MM.1S (cell line): ENCODE data around the gene KRTAP10-4.
"Not testable (repeated sequence)": the region's sequence is repeated elsewhere in the genome, so short reads cannot be mapped to it uniquely, and the experiment has no call there.

Experiments
- DNase-seq: peaks from one replicate; pipeline ENCODE4 v3.0.0-alpha.2; 2015
- H2AFZ ChIP-seq: fragments of 300-600 bp; sonication (generic); 2 replicates; pipeline ENCODE4 v1.6.0; 2016; ENCODE audit warnings: antibody characterized with exemption, low read length
- H3F3A ChIP-seq: fragments of 300-600 bp; sonication (generic); 2 replicates; pipeline ENCODE4 v1.6.1; 2016; ENCODE audit warnings: mild to moderate bottlenecking, antibody characterized with exemption, low read length, moderate library complexity, mixed read lengths; ENCODE audit not compliant: insufficient read depth
- H3K27ac ChIP-seq: fragments of 300-600 bp; sonication (generic); 2 replicates; pipeline ENCODE4 v1.5.1; 2016; ENCODE audit warnings: mild to moderate bottlenecking, low read length
- H3K27me3 ChIP-seq: fragments of 300-600 bp; sonication (generic); replicated peaks from 2 replicates; pipeline ENCODE4 v1.6.0; 2016; ENCODE audit warnings: low read length; ENCODE audit not compliant: insufficient read depth
- H3K36me3 ChIP-seq: fragments of 300-600 bp; sonication (generic); replicated peaks from 2 replicates; pipeline ENCODE4 v1.6.1; 2016; ENCODE audit warnings: mild to moderate bottlenecking, low read length, mixed read lengths; ENCODE audit not compliant: insufficient read depth
- H3K4me1 ChIP-seq: fragments of 300-600 bp; sonication (generic); 2 replicates; pipeline ENCODE4 v1.6.1; 2016; ENCODE audit warnings: low read length, mixed read lengths
- H3K4me2 ChIP-seq: fragments of 300-600 bp; sonication (generic); 2 replicates; pipeline ENCODE4 v1.6.0; 2016; ENCODE audit warnings: low read depth, low read length
- H3K4me3 ChIP-seq: fragments of 300-600 bp; sonication (generic); 2 replicates; pipeline ENCODE4 v1.5.1; 2016; ENCODE audit warnings: low read length, mixed read lengths
- H3K79me2 ChIP-seq: fragments of 300-600 bp; sonication (generic); 2 replicates; pipeline ENCODE4 v1.6.1; 2016; ENCODE audit warnings: mixed run types, low read length, mixed read lengths
- H3K9ac ChIP-seq: fragments of 300-600 bp; sonication (generic); 2 replicates; pipeline ENCODE4 v1.6.1; 2016; ENCODE audit warnings: low read length, mixed read lengths
- H3K9me2 ChIP-seq: fragments of 300-600 bp; sonication (generic); replicated peaks from 2 replicates; pipeline ENCODE4 v1.6.1; 2016; ENCODE audit warnings: mild to moderate bottlenecking, low read length, mixed read lengths; ENCODE audit not compliant: insufficient read depth
- H3K9me3 ChIP-seq: fragments of 300-600 bp; sonication (generic); replicated peaks from 2 replicates; pipeline ENCODE4 v1.6.1; 2016; ENCODE audit warnings: mild to moderate bottlenecking, low read length, mixed read lengths; ENCODE audit not compliant: insufficient read depth
- H4K20me1 ChIP-seq: fragments of 300-600 bp; sonication (generic); 2 replicates; pipeline ENCODE4 v1.6.1; 2016; ENCODE audit warnings: mild to moderate bottlenecking, low read length, moderate library complexity, mixed read lengths; ENCODE audit not compliant: insufficient read depth
- CTCF ChIP-seq: fragments of 300-600 bp; sonication (generic); IDR thresholded peaks from 2 replicates; pipeline ENCODE4 v1.5.1; 2016; ENCODE audit warnings: antibody characterized with exemption, low read length, mixed read lengths
- EZH2 ChIP-seq: fragments of 300-600 bp; sonication (generic); optimal IDR thresholded peaks from 2 replicates; pipeline ENCODE3; 2017; ENCODE audit warnings: low read depth, mild to moderate bottlenecking, antibody characterized with exemption, low read length, mixed read lengths
- EZH2phosphoT487 ChIP-seq: fragments of 300-600 bp; sonication (generic); IDR thresholded peaks from 2 replicates; pipeline ENCODE4 v1.6.1; 2018; ENCODE audit warnings: antibody characterized with exemption, low read length

KRTAP10-4 gene

GRCh38 chr21:44591801-44592130 lies 18.2 kb downstream of the KRTAP10-4 start:
- not testable (repeated sequence) for H3K9ac ChIP-seq, H4K20me1 ChIP-seq, H3K4me2 ChIP-seq, H3F3A ChIP-seq, DNase-seq, H2AFZ ChIP-seq, H3K9me3 ChIP-seq, H3K79me2 ChIP-seq, H3K4me3 ChIP-seq, H3K36me3 ChIP-seq, H3K4me1 ChIP-seq, H3K9me2 ChIP-seq, H3K27ac ChIP-seq
- H3K27me3 ChIP-seq: peaks cover 87% of the 10 kb centered on the region

- no peaks in the 10 kb centered on the region for H3K9me2 ChIP-seq
- H3K79me2 ChIP-seq: no peaks in the 10 kb centered on the region
- peaks cover 87% of the 10 kb centered on the region for H3K27me3 ChIP-seq
- no peak within 1 kb of the TSS for H3K9ac ChIP-seq
- DNase-seq: no peak
- H3K4me1 ChIP-seq: no peaks in the 10 kb centered on the region
- no peaks in the 10 kb centered on the region for H4K20me1 ChIP-seq
- H3K27ac ChIP-seq: no peak within 1 kb of the TSS
- no peak within 1 kb of the TSS for H2AFZ ChIP-seq
- no peaks in the 10 kb centered on the region for H3K36me3 ChIP-seq
- no peak within 1 kb of the TSS for H3K4me3 ChIP-seq
- no peaks in the 10 kb centered on the region for H3F3A ChIP-seq
- H3K4me2 ChIP-seq: no peak within 1 kb of the TSS
- TF ChIP-seq EZH2phosphoT487 (no peak), EZH2 (no peak), CTCF (no peak)
- H3K9me3 ChIP-seq: no peaks in the 10 kb centered on the region
Measured at GRCh38 chr21:44592446-44593311, 19.1 kb downstream of the KRTAP10-4 start, which contains the start of gene KRTAP10-6. Gene KRTAP10-6, minus strand, starts transcription at chr21:44592505. Its CDS starts 21 bp downstream, at chr21:44592484.

GRCh38 chr21:44593598-44594405 lies 20.3 kb downstream of the KRTAP10-4 start:
- Histone ChIP-seq H4K20me1 (no peaks in the 10 kb centered on the region), H3K9ac (no peak overlapping the region), H3K9me3 (no peaks in the 10 kb centered on the region), H3K27ac (no peak overlapping the region), H3K79me2 (no peaks in the 10 kb centered on the region), H3K4me2 (no peak overlapping the region), H3K4me1 (no peaks in the 10 kb centered on the region), H3K9me2 (no peaks in the 10 kb centered on the region), H3K4me3 (no peak overlapping the region), H3F3A (no peaks in the 10 kb centered on the region), H2AFZ (no peak overlapping the region), H3K36me3 (no peaks in the 10 kb centered on the region), H3K27me3 (peaks cover 90% of the 10 kb centered on the region)
- no peak for DNase-seq
- TF ChIP-seq EZH2phosphoT487: no peak
- no peak for TF ChIP-seq EZH2
- TF ChIP-seq CTCF: no peak
